Body of pancreas (tissue), 4 donors: ENCODE measurements around the gene NISCH. TPM values are rescaled to one million over a fixed set of nuclear protein-coding genes. Genes with fewer than 3 reads are reported as not detected.
A peak's percentile ranks its signal among the peaks of the same experiment; 100 is the strongest.

Experiments used
- ATAC-seq: fragments of 150-250 bp; one replicate; pipeline ENCODE4 v1.9.1; 2016
- DNase-seq, 4 donors: peaks; one replicate each; pipeline ENCODE4 v3.0.0-alpha.2; 2019
- H3K27ac ChIP-seq, 4 donors: fragments of 200-600 bp; sonication (generic); 1 replicate in 3 of 4; 2 replicates in 1 of 4; pipeline versions ENCODE4 v1.5.1 to v1.6.1; 2016 to 2019; ENCODE audit warnings: mild to moderate bottlenecking in 1 of 4, mixed read lengths in 1 of 4, moderate library complexity in 1 of 4
- H3K27me3 ChIP-seq, 2 donors: fragments of 200-600 bp; sonication (generic); one replicate each; pipeline ENCODE4 v1.6.0; 2016; ENCODE audit warnings: mild to moderate bottlenecking in 1 of 2
- H3K36me3 ChIP-seq, 2 donors: fragments of 200-600 bp; sonication (generic); replicated peaks in 1 of 2; 2 replicates each; pipeline ENCODE4 v1.5.1; 2016; ENCODE audit warnings: low read depth in 2 of 2; ENCODE audit not compliant: insufficient read depth in 1 of 2
- H3K4me1 ChIP-seq: fragments of 200-600 bp; sonication (generic); one replicate; pipeline ENCODE4 v1.6.0; 2016
- H3K4me3 ChIP-seq, 2 donors: fragments of 200-600 bp; sonication (generic); 1 replicate in 1 of 2; 2 replicates in 1 of 2; pipeline ENCODE4 v1.5.1; 2016 to 2019
- H3K9me3 ChIP-seq, 3 donors: fragments of 200-600 bp; sonication (generic); 1 replicate in 2 of 3; 2 replicates in 1 of 3; pipeline ENCODE4 v1.5.1; 2016
- POLR2A ChIP-seq, 3 donors: fragments of 450-650 bp; IDR thresholded peaks; one replicate each; pipeline ENCODE4 v1.6.1; 2016; ENCODE audit warnings: antibody characterized with exemption in 3 of 3, mild to moderate bottlenecking in 2 of 3
- whole genome bisulfite sequencing, 2 donors: methylation state at CpG; one replicate each; pipeline ENCODE4 v1.1.5; 2017; 5-methylcytosine and 5-hydroxymethylcytosine counted together
- intact Hi-C: fragments of 100-400 bp; cut with DNase I; formaldehyde crosslinking; loops from one replicate; pipeline ENCODE4 v1.15.1; 2023
- total RNA-seq, 2 donors: library from RNA; depleted of rRNA; stranded (reverse); fragments of >200 nt; gene quantifications; one replicate each; pipeline ENCODE4 v1.1.0, GENCODE V29; 2016
- TF ChIP-seq, protein P1 (sequence below), 7 experiments: fragments of 450-650 bp in 4 of 7; fragments of 200-600 bp in 3 of 7; sonication (generic) in 3 of 7; IDR thresholded peaks; one replicate each; pipeline ENCODE4 v1.5.1; 2016 to 2019; ENCODE audit warnings: antibody characterized with exemption in 7 of 7

The NISCH gene
- total RNA-seq, 2 donors from 2014 or later = 58.9 to 115 TPM

DNA sequence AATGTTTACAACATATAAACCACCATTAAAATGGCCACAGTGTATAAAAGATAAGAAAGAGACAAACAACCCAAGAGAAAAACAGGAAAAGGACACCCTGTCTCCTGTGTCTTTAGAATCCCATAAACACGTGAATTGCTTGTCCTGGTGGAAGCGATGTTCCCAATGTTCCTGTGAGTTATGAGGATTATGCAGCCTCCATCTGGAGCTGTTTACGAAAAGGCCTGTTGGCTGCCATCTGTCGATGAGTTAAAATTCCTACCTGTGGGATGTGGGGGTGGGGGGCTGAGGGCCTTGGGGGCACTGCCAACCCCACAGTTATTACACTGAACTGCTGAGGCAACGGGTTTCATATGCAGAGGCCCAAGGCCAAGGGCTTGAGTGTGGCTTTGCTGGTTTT, 13.6 kb downstream of the NISCH start:
- Histone ChIP-seq H3K27ac (no peak overlapping the region), H3K36me3 (peaks cover 9% of the 10 kb centered on the region in 2 donors)
- 71 to 88% methylated on average over 4 to 5 of the region's 5 CpGs for WGBS, 2 donors

DNA sequence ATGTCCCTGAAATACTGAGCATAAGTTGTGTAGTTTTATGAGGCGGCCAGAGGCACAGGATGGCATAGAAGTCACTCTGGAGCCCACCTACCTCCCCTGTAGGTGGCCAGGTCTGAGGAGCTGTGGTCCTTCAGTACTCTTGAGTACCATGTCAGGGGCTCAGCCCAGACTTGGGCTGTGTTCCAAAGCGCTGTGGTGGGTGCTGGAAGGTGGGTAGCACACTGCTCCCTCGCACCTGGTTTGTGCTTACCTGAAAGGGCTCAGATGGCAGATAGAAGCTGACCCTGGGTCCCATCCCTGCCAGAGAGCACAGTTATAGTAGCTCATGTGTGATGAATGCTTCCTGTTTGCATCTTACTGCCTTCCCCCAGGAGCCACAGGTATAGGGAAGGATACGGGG, 15.5 kb downstream of the NISCH start:
- intact Hi-C loops = no loop called here
- WGBS, 2 donors = 89 to 100% methylated on average over 2 to 4 of the region's 4 CpGs
- ATAC-seq = no peak
- peak overlapping the region in 1 of 4 donors; percentile 1 for H3K27ac ChIP-seq
- peaks cover 9% of the 10 kb centered on the region for H3K4me1 ChIP-seq
- TF ChIP-seq, protein P1, sequence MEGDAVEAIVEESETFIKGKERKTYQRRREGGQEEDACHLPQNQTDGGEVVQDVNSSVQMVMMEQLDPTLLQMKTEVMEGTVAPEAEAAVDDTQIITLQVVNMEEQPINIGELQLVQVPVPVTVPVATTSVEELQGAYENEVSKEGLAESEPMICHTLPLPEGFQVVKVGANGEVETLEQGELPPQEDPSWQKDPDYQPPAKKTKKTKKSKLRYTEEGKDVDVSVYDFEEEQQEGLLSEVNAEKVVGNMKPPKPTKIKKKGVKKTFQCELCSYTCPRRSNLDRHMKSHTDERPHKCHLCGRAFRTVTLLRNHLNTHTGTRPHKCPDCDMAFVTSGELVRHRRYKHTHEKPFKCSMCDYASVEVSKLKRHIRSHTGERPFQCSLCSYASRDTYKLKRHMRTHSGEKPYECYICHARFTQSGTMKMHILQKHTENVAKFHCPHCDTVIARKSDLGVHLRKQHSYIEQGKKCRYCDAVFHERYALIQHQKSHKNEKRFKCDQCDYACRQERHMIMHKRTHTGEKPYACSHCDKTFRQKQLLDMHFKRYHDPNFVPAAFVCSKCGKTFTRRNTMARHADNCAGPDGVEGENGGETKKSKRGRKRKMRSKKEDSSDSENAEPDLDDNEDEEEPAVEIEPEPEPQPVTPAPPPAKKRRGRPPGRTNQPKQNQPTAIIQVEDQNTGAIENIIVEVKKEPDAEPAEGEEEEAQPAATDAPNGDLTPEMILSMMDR (IDR thresholded peaks at IDR 0.05) = no peak
- TF ChIP-seq POLR2A (IDR thresholded peaks at IDR 0.05) = no peak
- H3K9me3 ChIP-seq = no peaks in the 10 kb centered on the region
- peaks cover 9 to 20% of the 10 kb centered on the region in 2 donors for H3K36me3 ChIP-seq
- no peak for DNase-seq
- H3K4me3 ChIP-seq = no peak overlapping the region
- no peaks in the 10 kb centered on the region for H3K27me3 ChIP-seq

More for the DNA sequence above, 13.6 kb downstream of the NISCH start:
- no peak overlapping the region for H3K4me3 ChIP-seq
- no peaks in the 10 kb centered on the region for H3K9me3 ChIP-seq
- no peaks in the 10 kb centered on the region for H3K27me3 ChIP-seq
- ATAC-seq = peak; percentile 19
- DNase-seq = peak in 1 of 4 donors; percentile 42
- no peak for TF ChIP-seq POLR2A (IDR thresholded peaks at IDR 0.05)
- TF ChIP-seq, protein P1 (IDR thresholded peaks at IDR 0.05) = no peak
- H3K4me1 ChIP-seq = peaks cover 9% of the 10 kb centered on the region
- intact Hi-C loops = no loop called here

DNA sequence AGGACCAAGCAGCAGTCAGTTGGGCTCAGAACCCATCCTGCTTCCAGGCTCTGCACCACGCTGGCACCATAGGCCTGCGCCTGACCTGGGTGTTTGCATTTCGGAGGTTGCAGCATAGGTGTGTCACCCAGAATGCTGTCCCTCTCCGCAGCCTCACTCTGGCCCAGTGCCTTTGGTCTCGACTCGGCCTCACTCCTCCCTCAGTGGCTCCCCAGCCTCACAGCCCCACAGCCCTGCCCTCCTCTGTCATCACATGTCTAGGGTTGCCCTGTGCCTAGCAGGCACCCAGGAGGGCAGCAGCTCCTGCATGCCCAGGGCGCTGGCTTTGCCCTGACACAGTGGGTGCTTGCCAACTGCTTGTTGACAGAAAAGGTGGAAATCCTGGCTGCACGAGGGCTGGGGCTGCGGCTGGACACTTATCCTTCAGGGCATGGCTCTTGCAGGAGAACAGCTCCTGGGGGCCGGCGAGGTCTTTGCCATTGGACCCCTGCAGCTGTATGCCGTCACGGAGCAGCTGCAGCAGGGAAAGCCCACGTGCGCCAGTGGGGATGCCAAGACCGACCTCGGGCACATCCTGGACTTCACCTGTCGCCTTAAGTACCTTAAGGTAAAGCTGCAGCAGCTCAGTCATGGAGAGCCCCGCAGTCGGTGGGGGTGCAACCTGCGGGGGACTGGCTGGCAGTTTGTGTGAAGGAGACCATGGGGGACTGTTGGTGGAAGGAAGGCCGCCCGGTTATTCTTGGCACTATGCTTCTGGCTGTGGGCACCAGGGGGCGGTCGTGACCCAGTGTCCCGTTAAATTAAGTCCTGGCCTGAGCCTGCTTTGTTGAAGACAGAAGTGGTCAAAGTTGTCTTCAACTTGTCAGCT, 16.2 kb downstream of the NISCH start:
- Histone ChIP-seq H3K27me3 (no peaks in the 10 kb centered on the region), H3K36me3 (peaks cover 9 to 25% of the 10 kb centered on the region in 2 donors), H3K4me3 (no peak overlapping the region), H3K9me3 (no peaks in the 10 kb centered on the region), H3K27ac (peak overlapping the region in 1 of 4 donors; percentile 1), H3K4me1 (peaks cover 9% of the 10 kb centered on the region)
- ATAC-seq (peak; percentile 74), DNase-seq (peak; percentile 72 to 77 (median 73))
- WGBS, 2 donors = 38 to 60% methylated on average over 20 to 25 of the region's 26 CpGs
- TF ChIP-seq, protein P1 (IDR thresholded peaks at IDR 0.05) = peak; percentile 56 to 71 (median 62)
- peak in 1 of 3 donors; percentile 5 for TF ChIP-seq POLR2A (IDR thresholded peaks at IDR 0.05)
- intact Hi-C loops = no loop called here

DNA sequence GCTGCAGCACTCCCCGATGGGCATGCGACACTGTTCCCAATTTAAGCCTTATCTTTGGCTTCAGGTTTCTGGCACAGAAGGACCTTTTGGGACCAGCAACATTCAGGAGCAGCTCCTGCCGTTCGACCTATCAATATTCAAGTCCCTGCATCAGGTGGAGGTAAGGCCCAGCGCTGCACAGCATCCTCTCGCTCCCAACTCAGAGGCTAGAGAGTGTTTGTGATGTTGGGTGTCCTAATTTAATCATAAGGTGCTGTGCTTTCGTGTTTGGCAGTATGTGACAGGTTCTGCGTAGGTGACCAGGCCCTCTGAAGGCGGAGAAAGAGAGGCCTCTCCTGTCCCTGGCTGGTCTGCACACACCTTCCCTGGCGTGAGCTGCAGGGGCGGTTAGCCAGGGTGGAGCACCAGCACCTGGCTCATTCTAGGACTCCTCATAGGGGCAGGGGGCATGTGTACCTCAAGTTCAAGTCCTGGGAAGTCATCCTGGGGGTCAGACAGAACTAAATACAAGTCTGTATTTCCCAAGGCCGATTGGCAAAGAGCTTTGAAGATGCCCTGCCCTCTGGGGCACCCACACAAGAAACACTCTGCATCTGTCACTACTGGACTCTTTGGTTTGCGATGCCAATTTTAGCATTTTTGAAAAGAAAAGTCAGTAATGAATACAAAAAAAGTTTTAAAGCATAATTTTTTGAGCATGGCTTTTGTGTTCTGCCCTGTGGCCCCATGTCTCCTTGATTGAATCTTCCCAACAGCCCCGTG, 17.0 kb downstream of the NISCH start:
- Histone ChIP-seq H3K9me3 (no peaks in the 10 kb centered on the region), H3K4me1 (peaks cover 9% of the 10 kb centered on the region), H3K4me3 (no peak overlapping the region), H3K27ac (peak overlapping the region in 1 of 4 donors; percentile 5), H3K36me3 (peaks cover 9 to 30% of the 10 kb centered on the region in 2 donors), H3K27me3 (no peaks in the 10 kb centered on the region)
- WGBS, 2 donors = 62 to 73% methylated on average over 12 to 14 of the region's 14 CpGs
- intact Hi-C loops = no loop called here
- DNase-seq (no peak), ATAC-seq (no peak)
- TF ChIP-seq, protein P1 (IDR thresholded peaks at IDR 0.05) = no peak
- no peak for TF ChIP-seq POLR2A (IDR thresholded peaks at IDR 0.05)
